Lung (tissue), 12 donors: Measurements from ENCODE around the gene TNFRSF12A. TPM values are rescaled to one million over a fixed set of nuclear protein-coding genes. Genes with fewer than 3 reads are reported as not detected.

ENCODE experiments used
- ATAC-seq: fragments of 200-7000 bp; cut with Tn5 transposase; one replicate; pipeline ENCODE4 v1.9.1; 2020; ENCODE audit warnings: moderate number of reproducible peaks; ENCODE audit not compliant: insufficient read depth, low FRiP score
- DNase-seq, 3 donors: peaks; one replicate each; pipeline ENCODE4 v3.0.0-alpha.2; 2013 to 2017
- H3K27ac ChIP-seq, 2 donors: one replicate each; pipeline ENCODE4 v1.5.1; 2013; ENCODE audit warnings: mild to moderate bottlenecking in 2 of 2, moderate library complexity in 2 of 2, control low read depth in 1 of 2, inconsistent platforms in 1 of 2, low read depth in 1 of 2, low read length in 1 of 2
- H3K27me3 ChIP-seq, 3 donors: one replicate each; pipeline ENCODE4 v1.5.1; 2013; ENCODE audit warnings: low read length in 2 of 3; ENCODE audit not compliant: control insufficient read depth in 3 of 3, insufficient read depth in 3 of 3
- H3K36me3 ChIP-seq, 4 donors: one replicate each; pipeline ENCODE4 v1.5.1; 2013; ENCODE audit warnings: low read length in 4 of 4, mild to moderate bottlenecking in 1 of 4, moderate library complexity in 1 of 4; ENCODE audit not compliant: control insufficient read depth in 4 of 4, insufficient read depth in 4 of 4
- H3K4me1 ChIP-seq, 5 donors: one replicate each; pipeline ENCODE4 v1.5.1; 2013; ENCODE audit warnings: low read length in 5 of 5, mild to moderate bottlenecking in 2 of 5, moderate library complexity in 1 of 5; ENCODE audit not compliant: control insufficient read depth in 5 of 5, insufficient read depth in 5 of 5
- H3K4me3 ChIP-seq: one replicate; pipeline ENCODE4 v1.5.1; 2013; ENCODE audit warnings: mild to moderate bottlenecking, control low read depth, moderate library complexity
- H3K9ac ChIP-seq, 2 donors: one replicate each; pipeline ENCODE4 v1.5.1; 2013; ENCODE audit warnings: low read length in 2 of 2, control low read depth in 1 of 2; ENCODE audit not compliant: insufficient read depth in 1 of 2
- H3K9me3 ChIP-seq, 4 donors: one replicate each; pipeline ENCODE4 v1.5.1; 2013; ENCODE audit warnings: low read length in 3 of 4, mild to moderate bottlenecking in 1 of 4, moderate library complexity in 1 of 4; ENCODE audit not compliant: control insufficient read depth in 4 of 4, insufficient read depth in 3 of 4
- WGBS, 2 donors: extraction: QIAGEN DNeasy Blood & Tissue Kit; methylation state at CpG; one replicate each; pipeline ENCODE4 v1.1.7; 2013; 5-methylcytosine and 5-hydroxymethylcytosine counted together
- polyA plus RNA-seq, 2 donors: library from polyadenylated mRNA; stranded (reverse); fragments of 200-250 nt; gene quantifications; one replicate each; pipeline ENCODE4 v1.2.1, GENCODE V29; 2013
- total RNA-seq, 2 donors: library from RNA; depleted of rRNA in 1 of 2; stranded (reverse); fragments of >200 nt in 1 of 2; gene quantifications; one replicate each; pipeline ENCODE4 v1.2.1, GENCODE V29; 2014 to 2021
- TF ChIP-seq, protein P1 (sequence below): IDR thresholded peaks from 2 replicates; pipeline ENCODE4 v1.5.1; 2012; ENCODE audit warnings: mild to moderate bottlenecking; ENCODE audit errors: control extremely low read depth, extremely low read depth
- donor health status: control.
- donor health status: control.
- donor health status: Bipolar disorder and iron deficiency.
- donor health status: healthy.
- donor health status: DM: yes; HTN: yes; CAD: no.

TNFRSF12A gene
- total and polyA plus RNA-seq, 4 donors = 19.1 to 192 (median 119) TPM

DNA sequence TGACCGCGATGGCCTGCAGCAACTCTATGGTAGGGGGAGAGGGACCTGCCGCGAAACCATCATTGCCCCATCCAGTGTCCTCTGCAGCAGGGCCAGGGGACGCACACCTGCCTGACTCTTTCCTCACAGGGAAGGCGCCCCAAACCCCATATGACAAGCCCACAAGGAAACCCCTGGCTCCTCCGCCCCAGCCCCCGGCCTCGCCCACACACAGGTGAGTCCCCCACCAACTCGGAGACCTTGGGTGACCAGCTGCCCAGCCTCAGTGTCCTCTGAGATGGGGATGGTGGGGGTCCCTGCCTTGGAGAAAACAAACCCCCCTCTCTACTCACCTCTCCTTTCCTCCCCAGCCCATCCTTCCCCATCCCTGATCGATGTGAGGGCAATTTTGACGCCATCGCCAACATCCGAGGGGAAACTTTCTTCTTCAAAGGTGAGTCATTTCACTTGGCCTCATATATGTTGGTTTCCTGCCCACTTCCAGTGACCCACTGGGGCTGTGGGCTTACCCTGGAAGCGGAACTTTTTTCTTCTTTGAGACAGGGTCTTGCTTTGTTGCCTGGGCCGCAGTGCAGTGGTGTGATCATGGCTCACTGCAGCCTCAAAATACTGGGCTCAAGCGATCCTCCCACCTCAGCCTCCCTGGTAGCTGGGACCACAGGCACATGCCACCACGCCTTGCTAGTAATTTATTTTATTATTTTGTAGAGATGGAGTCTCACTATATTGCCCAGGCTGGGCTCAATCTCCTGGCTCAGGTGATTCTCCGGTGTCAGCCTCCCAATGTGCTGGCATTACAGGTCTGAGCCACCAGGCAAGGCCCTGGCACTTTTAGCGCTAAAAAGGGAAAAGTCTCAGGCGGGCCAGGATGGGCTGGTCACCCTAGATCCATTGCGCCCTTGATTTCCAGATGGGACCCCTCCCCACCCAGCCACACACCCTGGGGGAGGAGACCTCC, 37.3 kb downstream of the TNFRSF12A start:
- ATAC-seq = no peak
- DNase-seq = no peak
- TF ChIP-seq, protein P1, sequence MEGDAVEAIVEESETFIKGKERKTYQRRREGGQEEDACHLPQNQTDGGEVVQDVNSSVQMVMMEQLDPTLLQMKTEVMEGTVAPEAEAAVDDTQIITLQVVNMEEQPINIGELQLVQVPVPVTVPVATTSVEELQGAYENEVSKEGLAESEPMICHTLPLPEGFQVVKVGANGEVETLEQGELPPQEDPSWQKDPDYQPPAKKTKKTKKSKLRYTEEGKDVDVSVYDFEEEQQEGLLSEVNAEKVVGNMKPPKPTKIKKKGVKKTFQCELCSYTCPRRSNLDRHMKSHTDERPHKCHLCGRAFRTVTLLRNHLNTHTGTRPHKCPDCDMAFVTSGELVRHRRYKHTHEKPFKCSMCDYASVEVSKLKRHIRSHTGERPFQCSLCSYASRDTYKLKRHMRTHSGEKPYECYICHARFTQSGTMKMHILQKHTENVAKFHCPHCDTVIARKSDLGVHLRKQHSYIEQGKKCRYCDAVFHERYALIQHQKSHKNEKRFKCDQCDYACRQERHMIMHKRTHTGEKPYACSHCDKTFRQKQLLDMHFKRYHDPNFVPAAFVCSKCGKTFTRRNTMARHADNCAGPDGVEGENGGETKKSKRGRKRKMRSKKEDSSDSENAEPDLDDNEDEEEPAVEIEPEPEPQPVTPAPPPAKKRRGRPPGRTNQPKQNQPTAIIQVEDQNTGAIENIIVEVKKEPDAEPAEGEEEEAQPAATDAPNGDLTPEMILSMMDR = no peak
- H3K9ac ChIP-seq = no peak overlapping the region
- no peaks in the 10 kb centered on the region for H3K27me3 ChIP-seq
- H3K36me3 ChIP-seq = no peaks in the 10 kb centered on the region
- H3K27ac ChIP-seq = no peak overlapping the region
- no peak overlapping the region for H3K4me3 ChIP-seq
- peaks cover 2 to 13% (median 7%) of the 10 kb centered on the region in 5 donors for H3K4me1 ChIP-seq
- 91 to 92% methylated on average over 22 of the region's 22 CpGs for WGBS, 2 donors
- H3K9me3 ChIP-seq = no peaks in the 10 kb centered on the region

DNA sequence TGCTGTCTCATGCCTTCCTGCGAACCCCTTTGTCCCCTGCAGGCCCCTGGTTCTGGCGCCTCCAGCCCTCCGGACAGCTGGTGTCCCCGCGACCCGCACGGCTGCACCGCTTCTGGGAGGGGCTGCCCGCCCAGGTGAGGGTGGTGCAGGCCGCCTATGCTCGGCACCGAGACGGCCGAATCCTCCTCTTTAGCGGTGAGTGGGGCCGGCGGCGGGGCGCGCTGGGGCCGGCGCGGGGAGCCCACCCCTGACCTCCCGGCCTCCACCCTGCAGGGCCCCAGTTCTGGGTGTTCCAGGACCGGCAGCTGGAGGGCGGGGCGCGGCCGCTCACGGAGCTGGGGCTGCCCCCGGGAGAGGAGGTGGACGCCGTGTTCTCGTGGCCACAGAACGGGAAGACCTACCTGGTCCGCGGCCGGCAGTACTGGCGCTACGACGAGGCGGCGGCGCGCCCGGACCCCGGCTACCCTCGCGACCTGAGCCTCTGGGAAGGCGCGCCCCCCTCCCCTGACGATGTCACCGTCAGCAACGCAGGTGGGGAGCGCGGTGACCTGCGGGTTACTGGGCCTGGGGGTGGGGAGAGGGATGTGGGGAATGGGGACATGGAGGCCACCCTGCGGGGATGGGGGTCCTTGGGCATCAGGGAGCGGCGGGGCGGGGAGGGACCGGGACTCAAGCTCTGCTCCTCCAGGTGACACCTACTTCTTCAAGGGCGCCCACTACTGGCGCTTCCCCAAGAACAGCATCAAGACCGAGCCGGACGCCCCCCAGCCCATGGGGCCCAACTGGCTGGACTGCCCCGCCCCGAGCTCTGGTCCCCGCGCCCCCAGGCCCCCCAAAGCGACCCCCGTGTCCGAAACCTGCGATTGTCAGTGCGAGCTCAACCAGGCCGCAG, 38.2 kb downstream of the TNFRSF12A start:
- peak; percentile 36 for ATAC-seq
- TF ChIP-seq, protein P1 = no peak
- H3K9ac ChIP-seq = no peak overlapping the region
- H3K4me3 ChIP-seq = peak overlapping the region; percentile 74
- H3K9me3 ChIP-seq = no peaks in the 10 kb centered on the region
- H3K4me1 ChIP-seq = peaks cover 2 to 13% (median 7%) of the 10 kb centered on the region in 5 donors
- peak in 2 of 3 donors; percentile 33 to 48 for DNase-seq
- no peaks in the 10 kb centered on the region for H3K36me3 ChIP-seq
- H3K27me3 ChIP-seq = no peaks in the 10 kb centered on the region
- WGBS, 2 donors = 9 to 11% methylated on average over 60 to 77 of the region's 77 CpGs
- peak overlapping the region in 1 of 2 donors; percentile 41 for H3K27ac ChIP-seq

DNA sequence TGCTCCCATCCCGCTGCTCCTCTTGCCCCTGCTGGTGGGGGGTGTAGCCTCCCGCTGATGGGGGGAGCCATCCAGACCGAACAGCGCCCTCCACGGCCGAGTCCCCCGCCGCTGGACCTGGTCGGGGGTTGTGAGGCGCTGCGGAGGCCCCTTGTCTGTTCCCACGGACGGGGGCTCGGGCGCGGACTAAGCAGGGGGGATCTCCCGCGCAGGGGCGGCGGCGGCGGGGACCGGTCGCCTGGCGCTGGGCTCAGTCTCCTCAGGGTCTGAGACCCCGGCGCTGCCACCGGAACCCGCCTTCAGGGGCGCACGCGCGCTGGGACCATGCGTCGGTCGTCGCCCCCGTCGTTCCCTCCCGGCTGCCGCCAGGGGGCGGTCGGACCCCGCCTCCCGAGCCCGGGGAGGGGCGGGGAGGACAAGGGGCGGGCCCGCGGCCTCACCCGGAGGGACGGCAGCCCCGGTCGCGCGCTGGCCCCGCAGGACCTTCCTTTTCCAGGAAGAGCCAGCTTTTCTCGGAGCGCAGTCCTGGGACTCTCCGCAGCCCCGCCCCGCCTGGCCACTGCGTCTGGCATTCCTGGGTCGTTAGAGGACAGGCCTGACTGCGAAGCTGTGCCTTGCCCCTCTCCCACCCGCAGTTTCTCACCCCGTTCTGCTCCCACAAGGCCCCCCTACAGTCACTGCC, 39.0 kb downstream of the TNFRSF12A start:
- no peaks in the 10 kb centered on the region for H3K36me3 ChIP-seq
- H3K4me3 ChIP-seq = peak overlapping the region; percentile 74
- H3K4me1 ChIP-seq = peaks cover 2 to 13% (median 7%) of the 10 kb centered on the region in 5 donors
- no peaks in the 10 kb centered on the region for H3K27me3 ChIP-seq
- peak; percentile 91 to 94 (median 93) for DNase-seq
- H3K27ac ChIP-seq = peak overlapping the region; percentile 71 to 85
- TF ChIP-seq, protein P1 = peak; percentile 90
- no peaks in the 10 kb centered on the region for H3K9me3 ChIP-seq
- 0 to 1% methylated on average over 45 to 67 of the region's 67 CpGs for WGBS, 2 donors
- H3K9ac ChIP-seq = peak overlapping the region in 1 of 2 donors; percentile 28
- peak; percentile 96 for ATAC-seq
